HCEC 1CT (cell line): ENCODE data around the gene CFHR5.
A peak's percentile ranks its signal among the peaks of the same experiment; 100 is the strongest.
"Not testable (repeated sequence)": the region's sequence is repeated elsewhere in the genome, so short reads cannot be mapped to it uniquely, and the experiment has no call there.

Experiments
- DNase-seq: peaks from one replicate; pipeline ENCODE4 v3.0.0-alpha.2; 2017

Gene CFHR5

GRCh38 chr1:196977278-196977677 lies at the start of gene CFHR5:
Gene CFHR5, plus strand, starts transcription at chr1:196977556. Its CDS starts 109 bp downstream, at chr1:196977665.
- DNase-seq, result no peak

DNA sequence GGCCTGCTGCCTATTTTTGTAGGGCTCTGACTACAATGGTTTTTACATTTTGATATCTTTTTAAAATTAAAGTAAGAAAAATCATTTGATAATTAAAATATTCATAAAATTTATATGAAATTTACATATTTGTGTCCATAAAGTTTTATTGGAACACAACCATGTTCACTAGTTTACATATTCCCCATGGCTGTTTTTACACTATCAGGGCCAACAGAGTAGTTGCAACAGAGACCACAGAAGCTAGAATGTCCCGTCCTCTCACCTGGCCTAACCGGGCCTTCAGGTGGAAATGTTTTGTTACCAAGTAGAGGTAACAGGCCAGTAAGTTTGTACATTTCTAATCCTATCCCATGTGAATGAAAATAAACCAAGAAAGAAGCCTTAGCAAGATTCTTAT lies 44.5 kb upstream of the CFHR5 start:
- not testable (repeated sequence) for DNase-seq

DNA sequence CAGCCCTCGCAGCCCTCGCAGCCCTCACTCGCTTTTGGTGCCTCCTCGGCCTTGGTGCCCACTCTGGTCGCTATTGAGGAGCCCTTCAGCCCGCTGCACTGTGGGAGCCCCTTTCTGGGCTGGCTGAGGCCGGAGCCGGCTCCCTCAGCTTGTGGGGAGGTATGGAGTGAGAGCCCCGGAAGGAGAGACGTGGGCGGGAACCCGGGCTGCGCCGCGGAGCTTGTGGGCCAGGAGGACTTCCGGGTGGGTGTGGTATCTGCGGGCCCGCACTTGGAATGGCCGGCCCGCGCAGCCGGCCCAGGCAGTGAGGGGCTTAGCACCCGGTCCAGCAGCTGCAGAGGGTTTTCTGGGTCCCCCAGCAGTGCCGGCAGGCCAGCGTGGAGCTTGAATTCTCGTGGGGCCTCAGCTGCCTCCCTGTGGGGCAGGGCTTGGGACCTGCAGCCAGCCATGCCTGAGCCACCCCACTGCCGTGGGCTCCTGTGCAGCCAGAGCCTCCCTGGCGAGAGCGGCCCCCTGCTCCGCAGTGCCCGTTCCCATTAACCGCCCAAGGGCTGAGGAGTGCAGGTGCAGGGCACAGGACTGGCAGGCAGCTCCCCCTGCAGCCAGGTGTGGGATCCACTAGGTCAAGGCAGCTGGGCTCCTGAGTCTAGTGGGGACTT lies 43.7 kb upstream of the CFHR5 start:
- DNase-seq, result no peak

- DNase-seq, result not testable (repeated sequence)
Measured at GRCh38 chr1:196941474-196941873, 35.9 kb upstream of the CFHR5 start.

GRCh38 chr1:196943568-196943967 lies 33.8 kb upstream of the CFHR5 start, which contains the start of gene CFHR2:
Gene CFHR2, plus strand, starts transcription at chr1:196943738. Its CDS starts 143 bp downstream, at chr1:196943881.
- DNase-seq, result not testable (repeated sequence)

DNA sequence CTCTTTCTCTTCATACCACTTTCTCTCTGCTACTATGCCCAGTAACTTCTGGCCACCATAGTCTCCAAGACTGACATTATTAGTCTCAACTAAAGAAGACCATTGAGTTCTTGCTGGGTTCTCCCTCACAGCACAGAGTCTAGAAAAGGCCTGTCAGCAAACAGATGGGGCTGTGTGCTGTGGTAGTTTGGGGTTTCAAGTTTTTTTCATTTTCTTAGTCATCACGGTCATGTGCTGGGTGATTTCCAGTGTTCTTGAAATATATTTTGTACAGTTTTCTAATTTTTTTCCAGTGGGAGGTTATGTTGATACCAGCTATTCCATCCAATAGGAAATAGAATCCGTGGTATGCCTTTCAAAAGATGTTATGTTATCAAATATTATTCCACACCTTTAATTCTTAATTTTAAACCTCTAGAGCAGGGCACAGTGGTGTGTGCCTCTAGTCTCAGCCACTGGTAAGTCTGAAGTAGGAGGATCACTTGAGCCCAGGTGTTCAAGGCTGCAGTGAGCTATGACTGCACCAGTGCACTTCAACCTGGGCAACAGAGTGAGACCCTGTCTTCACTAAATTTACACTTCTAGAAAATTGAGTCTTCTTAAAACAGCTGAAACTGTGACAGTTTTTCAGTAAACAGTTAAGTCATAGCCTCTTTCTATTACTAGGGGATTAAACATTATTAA lies 25.5 kb upstream of the CFHR5 start:
- DNase-seq, result peak; percentile 50

DNA sequence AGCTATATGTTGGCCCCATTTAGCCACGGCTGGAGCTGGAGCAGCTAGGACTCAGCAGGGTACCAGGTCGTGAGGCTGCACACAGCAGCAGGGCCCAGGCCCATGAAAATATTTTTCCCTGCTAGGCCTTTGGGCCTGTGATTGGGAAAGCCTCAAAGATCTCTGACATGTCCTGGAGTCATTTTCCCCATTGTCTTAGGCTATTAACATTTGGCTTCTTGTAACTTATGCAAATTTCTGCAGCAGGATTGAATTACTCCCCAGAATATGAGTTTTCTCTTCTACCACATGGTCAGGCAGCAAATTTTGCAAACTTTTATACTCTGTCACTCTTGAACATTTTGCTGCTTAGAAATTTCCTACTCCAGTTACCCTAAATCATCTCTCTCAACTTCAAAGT lies 22.6 kb upstream of the CFHR5 start:
- DNase-seq, result no peak

DNA sequence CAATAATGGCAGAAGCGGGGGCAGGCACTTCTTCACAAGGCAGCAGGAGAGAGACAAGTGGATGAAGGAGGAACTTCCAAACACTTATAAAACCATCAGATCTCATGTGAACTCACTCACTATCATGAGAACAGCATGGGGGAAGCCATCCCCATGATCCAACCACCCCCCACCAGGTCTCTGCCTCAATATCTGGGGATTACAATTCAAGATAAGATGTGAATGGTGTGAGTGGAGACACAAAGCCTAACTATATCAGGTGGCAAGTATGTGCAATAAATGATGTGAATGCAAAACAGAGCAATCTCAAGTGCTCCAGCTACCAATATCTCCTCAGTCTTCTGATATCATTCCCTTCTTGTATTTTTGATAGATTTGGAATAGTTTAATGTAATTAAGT lies 21.4 kb upstream of the CFHR5 start:
- no peak for DNase-seq

DNA sequence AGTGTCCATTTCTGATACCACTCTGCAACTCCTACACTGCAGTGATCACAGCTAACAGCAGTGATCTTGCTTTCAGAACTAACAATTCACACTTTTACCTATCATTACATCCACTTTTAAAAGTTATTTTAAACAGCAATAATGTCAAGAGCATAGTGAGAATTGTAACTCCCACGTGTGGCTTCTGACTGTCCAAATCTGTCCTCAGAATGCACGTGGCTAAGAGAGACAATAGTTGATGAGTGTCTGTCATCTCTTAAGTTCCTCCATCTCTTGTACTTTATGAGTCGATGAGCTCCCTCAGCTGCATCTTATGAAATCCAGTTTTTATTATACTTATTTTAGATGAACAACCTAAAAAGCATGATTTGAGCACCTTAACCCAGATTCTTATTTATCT lies 16.5 kb upstream of the CFHR5 start:
- no peak for DNase-seq

DNA sequence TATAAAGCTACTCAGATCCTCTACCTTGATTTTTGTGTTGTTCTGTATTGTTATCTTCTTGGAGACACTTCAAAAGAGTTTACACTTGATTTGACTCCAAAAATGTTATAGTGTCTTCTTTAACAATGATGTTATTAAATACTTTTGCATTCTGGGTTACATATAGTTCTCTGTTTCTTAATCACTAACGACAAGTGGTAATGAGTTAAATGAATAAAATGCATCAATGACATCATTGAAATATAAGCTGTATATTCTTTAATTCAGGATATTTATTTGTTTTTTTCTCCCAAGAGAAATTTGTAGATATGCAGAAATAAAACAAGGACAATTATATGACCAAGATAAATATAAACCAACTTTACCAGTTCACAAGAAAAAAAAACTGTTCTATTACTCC lies 7.2 kb upstream of the CFHR5 start:
- no peak for DNase-seq

- no peak for DNase-seq
Measured at GRCh38 chr1:196976278-196976677, 1.1 kb upstream of the CFHR5 start.

DNA sequence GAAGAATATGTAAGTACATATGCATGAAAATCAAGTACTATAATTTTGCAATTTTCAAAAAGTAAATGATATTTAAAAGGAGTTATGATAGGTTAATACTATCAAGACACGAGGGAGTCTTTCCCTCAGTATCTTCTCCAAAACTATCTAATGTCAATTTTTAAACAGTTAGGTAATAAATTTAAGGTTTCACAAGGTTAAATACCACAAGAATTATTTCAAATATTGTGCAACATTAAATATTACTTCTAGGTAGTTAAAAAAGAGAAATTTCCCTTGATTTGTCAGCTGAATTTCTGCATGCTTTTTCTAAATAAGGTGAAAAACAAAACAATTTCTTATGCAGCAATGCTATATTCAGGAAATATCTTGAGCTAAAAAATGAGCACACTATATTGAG lies 3.5 kb downstream of the CFHR5 start:
- no peak for DNase-seq

DNA sequence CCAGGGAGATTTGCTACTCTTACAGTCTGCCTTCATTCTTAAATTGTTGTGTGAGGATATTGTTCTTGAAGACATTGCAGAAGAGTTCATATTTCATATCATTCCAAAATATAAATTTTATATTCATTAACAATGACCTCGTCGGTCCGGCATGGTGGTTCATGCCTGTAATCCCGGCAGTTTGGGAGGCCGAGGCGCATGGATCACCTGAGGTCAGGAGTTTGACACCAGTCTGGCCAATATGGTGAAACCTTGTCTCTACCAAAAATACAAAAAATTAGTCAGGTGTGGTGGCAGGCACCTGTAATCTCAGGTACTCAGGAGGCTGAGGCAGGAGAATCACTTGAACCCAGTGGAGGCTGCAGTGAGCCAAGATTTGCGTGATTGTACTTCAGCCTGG lies 4.9 kb downstream of the CFHR5 start:
- DNase-seq, result not testable (repeated sequence)

- not testable (repeated sequence) for DNase-seq
Measured at GRCh38 chr1:196991919-196992651, 14.7 kb downstream of the CFHR5 start.

GRCh38 chr1:196993916-196994315 lies 16.6 kb downstream of the CFHR5 start:
- no peak for DNase-seq

- DNase-seq, result peak; percentile 46
Measured at GRCh38 chr1:196997423-196997822, 20.1 kb downstream of the CFHR5 start.

- DNase-seq, result no peak
Measured at GRCh38 chr1:197001828-197002227, 24.5 kb downstream of the CFHR5 start.

GRCh38 chr1:197003132-197003531 lies 25.8 kb downstream of the CFHR5 start:
- DNase-seq, result no peak

DNA sequence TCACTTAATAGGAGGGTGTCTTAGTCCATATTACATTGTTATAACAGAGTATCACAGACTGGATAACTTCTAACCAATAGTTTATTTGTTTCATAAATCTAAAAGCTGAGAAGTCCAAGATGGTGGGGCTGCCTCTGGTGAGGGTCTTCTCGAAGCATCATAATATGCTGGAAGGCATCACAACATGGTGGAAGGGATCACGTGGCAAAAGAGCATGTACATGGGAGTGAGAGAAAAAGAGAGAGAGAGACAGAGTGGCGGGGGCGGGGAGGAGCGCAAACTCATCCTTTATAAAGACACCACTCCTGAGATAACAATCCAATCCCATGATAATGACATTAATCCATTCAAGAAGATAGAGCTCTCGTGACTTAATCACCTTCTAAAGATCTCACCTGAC lies 31.5 kb downstream of the CFHR5 start:
- DNase-seq, result no peak

- no peak for DNase-seq
Measured at GRCh38 chr1:197011614-197012013, 34.3 kb downstream of the CFHR5 start.

DNA sequence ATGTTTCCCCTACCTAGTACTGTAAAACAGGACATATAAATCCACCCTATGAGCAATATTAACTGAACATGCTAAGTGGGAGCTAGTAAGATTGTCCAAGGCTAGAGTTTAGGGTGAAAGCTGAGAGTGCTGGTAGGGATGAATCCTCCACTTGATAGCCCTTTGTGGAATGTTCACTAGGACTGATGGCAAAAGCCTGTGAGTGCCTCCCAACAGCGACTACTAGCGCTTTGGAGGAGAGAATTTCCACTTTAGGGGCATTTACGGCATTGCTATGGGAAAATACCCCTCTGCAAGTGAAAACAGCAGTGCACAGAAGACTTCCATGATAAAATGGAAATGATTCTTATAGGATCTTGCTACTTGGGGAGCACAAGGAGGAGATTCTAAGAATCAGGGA lies 35.9 kb downstream of the CFHR5 start:
- DNase-seq, result no peak

DNA sequence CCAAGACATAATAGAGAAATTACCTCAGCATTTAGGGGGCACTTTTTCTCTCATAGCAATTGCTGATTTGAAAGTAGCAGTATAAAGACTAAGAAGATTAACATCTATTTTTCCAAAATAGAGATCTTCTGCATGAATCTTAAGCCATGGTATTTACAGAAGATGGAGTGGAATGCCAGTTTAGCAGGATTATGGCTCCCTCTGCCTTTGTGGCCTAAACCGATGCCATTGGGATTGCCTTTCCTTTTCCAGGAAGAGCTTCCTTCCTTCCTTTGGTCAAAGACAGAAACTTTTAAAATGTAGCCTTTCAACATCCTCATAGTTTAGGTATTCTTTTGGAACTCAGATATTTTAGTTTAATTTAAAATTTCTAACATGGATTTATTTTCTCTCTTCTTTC lies 39.4 kb downstream of the CFHR5 start:
- no peak for DNase-seq

GRCh38 chr1:197017558-197018146 lies 40.3 kb downstream of the CFHR5 start:
- no peak for DNase-seq

DNA sequence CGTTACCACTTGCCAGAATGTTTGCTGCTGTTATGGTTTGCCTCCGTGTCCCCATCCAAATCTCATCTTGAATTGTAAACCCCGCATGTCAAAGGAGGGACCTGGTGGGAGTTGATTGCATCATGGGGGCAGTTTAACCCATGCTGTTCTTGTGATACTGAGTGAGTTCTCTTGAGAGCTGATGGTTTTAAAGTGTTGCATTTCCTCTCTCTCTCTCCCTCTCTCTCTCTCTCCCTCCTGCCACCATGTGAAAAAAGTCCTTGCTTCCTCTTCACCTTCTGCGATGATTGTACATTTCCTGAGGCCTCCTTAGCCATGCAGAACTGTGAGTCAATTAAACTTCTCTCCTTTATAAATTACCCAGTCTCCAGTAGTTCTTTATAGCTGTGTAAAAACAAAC lies 44.4 kb downstream of the CFHR5 start:
- DNase-seq, result no peak
